SK-N-SH (cell line): ENCODE measurements around the gene MAPKAPK3.

Experiments
- CTCF ChIP-seq: fragments of 200-600 bp; sonication (generic); IDR thresholded peaks from 2 replicates; pipeline ENCODE4 v1.6.1; 2017; ENCODE audit warnings: antibody characterized with exemption, mild to moderate bottlenecking, moderate library complexity
- EP300 ChIP-seq, 2 experiments: IDR thresholded peaks; 2 replicates each; pipeline versions ENCODE4 v1.4.0 to v1.6.1; 2012; ENCODE audit warnings: borderline replicate concordance in 1 of 2, low read depth in 1 of 2, low read length in 1 of 2
- MAX ChIP-seq: IDR thresholded peaks from 2 replicates; pipeline ENCODE4 v1.4.0; 2012; ENCODE audit warnings: low read depth
- POLR2AphosphoS5 ChIP-seq: IDR thresholded peaks from 2 replicates; pipeline ENCODE4 v1.6.1; 2012; ENCODE audit warnings: low read depth, low read length
- RCOR1 ChIP-seq: fragments of 150-350 bp; IDR thresholded peaks from 2 replicates; pipeline ENCODE4 v1.6.1; 2017; ENCODE audit warnings: antibody characterized with exemption, low read length
- RXRA ChIP-seq: IDR thresholded peaks from 2 replicates; pipeline ENCODE4 v1.4.0; 2012; ENCODE audit warnings: low read depth, mild to moderate bottlenecking, borderline replicate concordance
- SIN3A ChIP-seq: IDR thresholded peaks from 2 replicates; pipeline ENCODE4 v1.6.1; 2012; ENCODE audit warnings: low read depth, mild to moderate bottlenecking, low read length, moderate library complexity, borderline replicate concordance
- TCF12 ChIP-seq: IDR thresholded peaks from 2 replicates; pipeline ENCODE4 v1.4.0; 2012
- USF2 ChIP-seq: fragments of 150-350 bp; IDR thresholded peaks from 2 replicates; pipeline ENCODE4 v1.6.1; 2017; ENCODE audit warnings: antibody characterized with exemption, low read length, low read depth, borderline replicate concordance
- TF ChIP-seq, protein P1 (sequence below): IDR thresholded peaks from 2 replicates; pipeline ENCODE4 v1.4.0; 2012; ENCODE audit warnings: low read depth, borderline replicate concordance

DNA sequence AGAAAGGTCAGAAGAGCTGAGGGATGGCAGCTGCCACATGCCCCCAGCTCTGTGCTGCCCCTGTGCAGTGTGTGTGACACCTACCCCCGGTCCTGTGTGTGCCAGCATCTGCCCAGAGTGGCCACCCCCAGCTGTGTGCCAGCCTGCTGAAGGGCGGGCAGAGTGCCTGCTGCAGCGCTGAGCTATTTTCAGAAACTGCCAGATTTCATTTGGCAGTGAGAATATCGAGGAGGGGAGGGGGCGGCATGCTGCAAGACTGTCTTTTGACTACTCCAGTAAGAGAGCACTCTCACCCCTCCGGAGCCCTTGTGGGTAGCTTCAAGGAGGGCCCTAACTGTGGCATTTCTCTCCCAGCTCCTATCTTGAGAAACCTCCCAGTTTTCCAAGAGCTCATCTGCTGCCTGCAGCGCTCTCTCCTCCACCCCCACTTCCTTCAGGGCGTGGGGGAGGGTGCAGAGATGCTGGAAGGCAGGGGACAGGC, 32.5 kb downstream of the MAPKAPK3 start:
- TF ChIP-seq CTCF, result no peak
- TF ChIP-seq, protein P1, sequence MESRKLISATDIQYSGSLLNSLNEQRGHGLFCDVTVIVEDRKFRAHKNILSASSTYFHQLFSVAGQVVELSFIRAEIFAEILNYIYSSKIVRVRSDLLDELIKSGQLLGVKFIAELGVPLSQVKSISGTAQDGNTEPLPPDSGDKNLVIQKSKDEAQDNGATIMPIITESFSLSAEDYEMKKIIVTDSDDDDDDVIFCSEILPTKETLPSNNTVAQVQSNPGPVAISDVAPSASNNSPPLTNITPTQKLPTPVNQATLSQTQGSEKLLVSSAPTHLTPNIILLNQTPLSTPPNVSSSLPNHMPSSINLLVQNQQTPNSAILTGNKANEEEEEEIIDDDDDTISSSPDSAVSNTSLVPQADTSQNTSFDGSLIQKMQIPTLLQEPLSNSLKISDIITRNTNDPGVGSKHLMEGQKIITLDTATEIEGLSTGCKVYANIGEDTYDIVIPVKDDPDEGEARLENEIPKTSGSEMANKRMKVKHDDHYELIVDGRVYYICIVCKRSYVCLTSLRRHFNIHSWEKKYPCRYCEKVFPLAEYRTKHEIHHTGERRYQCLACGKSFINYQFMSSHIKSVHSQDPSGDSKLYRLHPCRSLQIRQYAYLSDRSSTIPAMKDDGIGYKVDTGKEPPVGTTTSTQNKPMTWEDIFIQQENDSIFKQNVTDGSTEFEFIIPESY, result no peak
- no peak for TF ChIP-seq EP300 (IDR thresholded peaks at IDR 0.05; ENCODE audit: borderline replicate concordance in 1 of 2, low read depth in 1 of 2, low read length in 1 of 2)
- no peak for TF ChIP-seq TCF12
- TF ChIP-seq MAX, result no peak
- TF ChIP-seq POLR2AphosphoS5, result no peak
- TF ChIP-seq SIN3A, result no peak
- no peak for TF ChIP-seq RCOR1
- TF ChIP-seq USF2, result no peak
- no peak for TF ChIP-seq RXRA
